GM21619 (cell line): ENCODE results near the gene DOK6.
"Not testable (repeated sequence)": the region's sequence is repeated elsewhere in the genome, so short reads cannot be mapped to it uniquely, and the experiment has no call there.

Source experiments
- ATAC-seq: cut with Tn5 transposase; IDR thresholded peaks from one replicate; pipeline ENCODE4 v1.9.1; 2021; ENCODE audit not compliant: unreplicated experiment

Gene DOK6

DNA sequence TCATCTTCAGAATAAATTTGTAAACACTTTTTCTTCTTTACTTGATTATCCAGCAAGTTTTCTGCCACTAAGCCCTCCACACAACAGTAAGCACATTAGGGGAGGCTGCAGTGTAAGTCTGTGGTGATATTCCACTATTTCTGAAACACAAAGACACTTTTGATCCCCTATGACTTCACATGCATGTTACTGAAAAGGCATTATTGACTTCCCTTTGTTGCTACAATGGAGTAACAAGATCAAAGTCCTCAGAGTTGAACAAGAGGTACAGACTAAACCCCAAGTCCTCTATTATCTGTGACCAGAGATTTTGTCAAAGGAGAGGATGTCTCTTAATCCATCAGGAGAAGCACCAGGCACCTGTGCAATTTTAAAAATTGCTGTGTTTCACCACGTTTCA is 389.1 kb downstream of the DOK6 start:
- no peak for ATAC-seq

DNA sequence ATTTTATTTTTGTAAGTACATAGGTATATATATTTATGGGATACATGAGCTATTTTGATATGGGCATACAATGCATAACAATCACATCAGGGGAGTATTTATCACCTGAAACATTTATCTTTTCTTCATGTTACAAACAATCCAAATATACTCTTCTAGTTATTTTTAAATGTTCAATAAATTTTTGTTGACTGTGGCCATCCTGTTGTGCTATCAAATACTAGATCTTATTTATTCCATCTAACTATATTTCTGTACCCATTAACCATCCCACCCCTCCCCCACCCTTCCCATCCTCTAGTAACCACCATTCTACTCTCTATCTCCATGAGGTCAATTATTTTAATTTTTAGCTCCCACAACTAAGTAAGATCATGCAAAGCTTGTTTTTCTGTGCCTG is 390.0 kb downstream of the DOK6 start:
- ATAC-seq: no peak

DNA sequence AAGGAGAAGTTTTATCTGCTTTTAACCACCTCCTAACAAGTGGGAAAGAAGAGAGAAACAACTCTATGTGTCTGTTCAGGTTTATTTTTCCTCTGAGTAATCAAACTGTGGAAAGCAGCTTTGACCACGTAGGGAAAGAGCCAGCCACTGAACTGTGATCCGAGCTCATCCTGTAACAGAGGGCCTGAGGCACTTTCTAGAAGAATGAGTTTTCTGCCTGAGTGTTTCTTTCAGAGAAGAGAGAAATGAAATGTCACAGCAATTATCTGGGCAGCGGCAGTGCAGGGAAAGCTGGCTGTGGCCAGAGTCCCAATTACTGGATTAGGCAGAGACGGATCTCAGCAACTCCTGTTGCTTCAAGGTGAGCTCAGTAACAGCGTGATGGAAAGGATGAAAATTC is 395.1 kb downstream of the DOK6 start:
- ATAC-seq: no peak

DNA sequence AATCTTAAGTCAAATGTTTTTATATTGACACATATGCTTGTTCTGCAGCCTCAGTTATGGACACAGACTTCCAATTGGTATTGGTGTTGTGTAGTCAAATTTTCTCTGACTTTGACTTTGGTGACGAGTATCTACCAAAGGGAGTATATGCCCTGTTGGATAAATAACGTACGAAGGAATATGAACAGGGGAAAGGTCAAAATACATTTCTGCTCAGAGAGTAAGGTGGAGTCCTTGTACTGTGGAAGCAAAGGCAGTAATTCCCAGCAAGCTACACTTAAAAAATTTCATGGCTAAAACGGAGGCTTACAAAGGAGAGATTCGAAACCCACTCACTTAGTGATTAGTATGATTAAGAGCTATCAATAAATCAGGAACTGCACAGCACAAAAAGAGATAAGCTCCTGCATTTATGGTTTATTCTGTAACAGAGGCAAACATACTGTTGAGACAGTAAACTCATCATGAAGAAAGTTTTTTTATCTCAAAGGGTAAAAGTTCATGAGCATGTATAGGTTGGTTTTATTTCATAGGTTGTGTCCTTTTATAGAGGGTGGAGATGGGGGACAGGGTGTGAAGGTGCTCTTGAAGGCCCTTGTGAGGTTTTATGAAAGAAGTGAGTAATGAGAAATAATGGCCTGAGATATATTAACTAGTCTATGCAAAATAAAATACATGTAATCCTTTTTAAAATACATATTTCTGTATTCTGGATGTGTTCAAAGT is 404.3 kb downstream of the DOK6 start:
- ATAC-seq: no peak

DNA sequence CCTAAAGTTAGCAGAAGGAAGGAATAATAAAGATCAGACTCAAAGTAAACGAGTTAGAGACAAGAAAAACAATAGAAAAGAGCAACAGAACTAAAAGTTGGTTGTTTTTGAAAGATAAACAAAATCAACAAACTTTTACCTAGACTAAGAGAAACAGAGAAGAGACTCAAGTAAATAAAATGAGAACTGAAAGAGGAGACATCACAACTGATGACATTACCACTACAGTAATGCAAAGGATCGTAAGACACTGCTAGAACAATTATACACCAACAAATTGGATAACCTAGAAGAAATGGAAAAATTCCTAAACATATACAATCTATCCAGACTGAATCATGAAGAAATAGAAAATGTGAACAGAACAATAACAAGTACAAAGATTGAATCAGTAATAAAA is 407.7 kb downstream of the DOK6 start:
- no peak for ATAC-seq

DNA sequence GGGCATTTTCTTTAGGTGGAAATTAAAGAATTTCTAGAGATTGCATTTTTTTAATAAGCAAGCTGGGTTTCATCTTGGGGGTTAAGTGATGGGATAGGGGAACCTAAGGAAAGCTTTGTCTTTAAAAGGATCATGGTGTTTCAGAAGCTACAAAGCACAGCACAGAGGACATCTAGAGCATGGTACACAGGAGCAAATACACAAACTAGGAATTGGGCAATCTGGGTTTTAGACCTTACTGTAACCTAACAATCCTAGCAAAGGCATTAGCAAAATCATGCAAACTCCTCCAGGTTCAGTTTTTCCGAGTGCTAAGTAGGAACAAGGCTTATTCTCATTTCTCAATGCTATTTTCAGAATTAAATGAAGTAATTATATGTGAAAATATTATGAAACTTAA is 412.9 kb downstream of the DOK6 start:
- ATAC-seq: no peak

DNA sequence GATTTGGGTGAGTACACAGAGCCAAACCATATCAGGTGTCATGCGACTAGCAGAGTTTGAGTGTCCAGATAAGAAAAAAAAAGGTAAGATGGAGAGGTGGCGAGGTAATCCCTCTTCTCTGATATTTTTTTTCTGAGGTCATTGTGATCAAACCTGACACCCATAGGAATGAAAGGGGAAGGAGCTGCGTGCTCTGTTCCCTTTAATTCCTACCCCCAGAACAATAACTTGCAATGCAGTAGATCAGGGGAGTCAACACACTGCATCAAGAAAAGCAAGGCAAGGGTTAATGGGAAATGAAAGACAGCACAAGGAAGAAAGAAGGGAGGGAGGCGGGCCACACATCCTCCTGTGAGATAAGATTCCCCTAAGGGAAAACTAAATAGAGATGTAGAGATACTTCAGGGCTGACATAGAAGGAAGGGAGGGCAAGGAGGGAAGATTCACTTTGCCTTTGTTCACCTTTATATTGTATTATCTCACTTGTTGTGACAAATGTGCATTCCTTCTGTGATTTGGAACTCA is 414.2 kb downstream of the DOK6 start:
- no peak for ATAC-seq

DNA sequence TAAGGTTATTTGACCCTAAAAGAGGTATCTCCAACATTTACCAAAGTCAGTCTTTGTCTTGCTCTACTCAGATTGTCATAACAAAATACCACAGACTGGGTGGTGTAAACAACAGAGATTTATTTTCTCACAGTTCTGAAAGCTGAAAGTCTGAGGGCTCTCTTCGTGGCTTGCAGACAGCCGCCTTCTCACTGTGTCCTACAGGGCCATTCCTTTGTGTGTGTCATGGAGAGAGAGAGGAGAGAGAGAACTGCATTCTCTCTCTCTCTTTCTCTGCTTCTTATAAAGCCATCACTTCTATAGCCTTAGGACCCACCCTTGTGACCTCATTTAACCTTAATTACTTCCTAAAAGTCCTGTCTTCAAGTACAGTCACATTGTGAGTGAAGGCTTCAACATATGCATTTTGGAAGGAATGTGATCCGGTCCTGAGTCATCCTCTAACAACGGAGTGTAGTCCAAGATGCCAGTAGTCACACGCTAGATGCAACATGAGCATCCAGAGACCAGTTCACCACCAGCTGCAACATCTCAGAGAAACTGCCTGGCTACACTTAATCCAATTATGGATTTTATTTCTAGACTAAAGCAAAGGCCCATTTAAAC is 416.8 kb downstream of the DOK6 start:
- ATAC-seq: no peak

DNA sequence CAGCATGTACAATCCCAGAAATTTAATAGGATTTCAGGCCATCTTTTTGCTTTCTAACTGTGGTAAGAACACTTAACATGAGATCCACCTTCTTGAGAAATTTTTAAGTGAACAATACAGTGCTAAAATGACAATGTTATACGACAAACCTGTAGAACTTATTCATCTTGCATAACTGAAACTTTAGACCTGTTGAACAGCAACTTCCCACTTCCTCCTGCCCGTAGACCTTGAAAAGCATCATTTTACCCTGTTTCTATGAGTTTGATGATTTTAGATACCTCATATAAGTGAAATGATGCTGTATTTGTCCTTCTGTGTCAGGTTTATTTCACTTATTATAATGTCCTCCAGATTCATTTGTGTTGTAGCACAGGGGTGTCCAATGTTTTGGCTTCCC is 418.8 kb downstream of the DOK6 start:
- no peak for ATAC-seq

DNA sequence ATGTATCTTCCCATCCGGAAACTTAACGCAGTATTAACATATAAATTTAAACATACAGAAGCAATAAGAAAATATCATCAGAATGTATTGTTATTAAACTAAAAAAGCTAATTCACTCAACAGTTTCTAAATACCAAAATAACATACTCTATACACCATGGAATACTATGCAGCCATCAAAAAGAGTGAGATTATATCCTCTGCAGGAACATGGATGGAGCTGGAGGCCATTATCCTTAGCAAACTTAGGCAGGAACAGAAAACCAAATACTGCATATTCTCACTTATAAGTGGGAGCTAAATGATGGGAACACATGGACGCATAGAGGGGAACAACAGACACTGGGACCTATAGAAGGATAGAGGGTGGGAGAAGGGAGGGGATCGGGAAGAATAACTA is 419.9 kb downstream of the DOK6 start:
- ATAC-seq: no peak

DNA sequence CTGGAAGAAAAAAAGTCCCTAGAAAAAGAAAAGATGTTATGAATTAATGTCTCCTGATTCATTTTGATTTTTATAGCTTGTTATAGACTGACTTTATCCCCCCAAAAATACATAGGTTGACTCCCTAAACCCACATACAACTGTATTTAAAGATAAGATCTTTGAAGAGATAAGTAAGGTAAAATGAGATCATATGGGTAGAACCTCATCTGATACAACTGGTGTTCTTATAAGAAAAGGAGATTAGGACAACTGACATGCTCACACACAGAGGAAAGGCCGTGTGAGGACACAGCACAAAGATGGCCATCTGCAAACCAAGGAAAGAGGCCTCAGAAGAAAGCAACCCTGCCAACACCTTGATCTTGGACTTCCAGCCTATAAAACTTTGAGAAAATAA is 429.5 kb downstream of the DOK6 start:
- no peak for ATAC-seq

DNA sequence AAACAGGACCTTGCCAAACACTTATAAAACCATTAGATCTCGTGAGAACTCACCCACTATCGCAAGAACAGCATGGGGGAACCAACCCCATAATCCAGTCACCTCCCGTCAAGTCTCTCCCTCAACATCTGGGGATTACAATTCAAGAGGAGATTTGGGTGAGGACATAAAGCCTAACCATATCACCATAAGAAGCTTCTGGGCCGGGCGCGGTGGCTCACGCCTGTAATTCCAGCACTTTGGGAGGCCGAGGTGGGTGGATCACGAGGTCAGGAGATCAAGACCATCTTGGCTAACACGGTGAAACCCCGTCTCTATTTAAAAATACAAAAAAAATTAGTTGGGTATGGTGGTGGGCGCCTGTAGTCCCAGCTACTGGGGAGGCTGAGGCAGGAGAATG is 434.3 kb downstream of the DOK6 start:
- ATAC-seq: not testable (repeated sequence)

DNA sequence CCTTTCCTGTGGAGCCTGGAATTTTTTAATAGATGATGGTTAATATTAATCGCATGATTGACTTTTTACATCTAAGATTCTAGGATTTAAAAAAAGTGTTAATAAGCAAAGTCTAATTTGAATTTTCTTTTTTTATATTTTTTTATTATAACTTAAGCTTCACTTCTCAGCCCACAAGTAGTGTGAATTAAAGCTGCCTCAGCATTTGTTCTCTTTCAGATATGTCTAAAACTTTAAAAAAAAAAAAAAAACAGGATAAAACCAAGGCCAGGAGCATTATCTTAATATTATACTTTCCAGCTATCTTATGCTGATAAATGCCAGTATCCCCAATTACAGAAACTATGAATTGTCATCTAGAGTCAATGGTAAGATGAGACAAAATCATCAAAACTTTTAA is 437.3 kb downstream of the DOK6 start:
- ATAC-seq: no peak

DNA sequence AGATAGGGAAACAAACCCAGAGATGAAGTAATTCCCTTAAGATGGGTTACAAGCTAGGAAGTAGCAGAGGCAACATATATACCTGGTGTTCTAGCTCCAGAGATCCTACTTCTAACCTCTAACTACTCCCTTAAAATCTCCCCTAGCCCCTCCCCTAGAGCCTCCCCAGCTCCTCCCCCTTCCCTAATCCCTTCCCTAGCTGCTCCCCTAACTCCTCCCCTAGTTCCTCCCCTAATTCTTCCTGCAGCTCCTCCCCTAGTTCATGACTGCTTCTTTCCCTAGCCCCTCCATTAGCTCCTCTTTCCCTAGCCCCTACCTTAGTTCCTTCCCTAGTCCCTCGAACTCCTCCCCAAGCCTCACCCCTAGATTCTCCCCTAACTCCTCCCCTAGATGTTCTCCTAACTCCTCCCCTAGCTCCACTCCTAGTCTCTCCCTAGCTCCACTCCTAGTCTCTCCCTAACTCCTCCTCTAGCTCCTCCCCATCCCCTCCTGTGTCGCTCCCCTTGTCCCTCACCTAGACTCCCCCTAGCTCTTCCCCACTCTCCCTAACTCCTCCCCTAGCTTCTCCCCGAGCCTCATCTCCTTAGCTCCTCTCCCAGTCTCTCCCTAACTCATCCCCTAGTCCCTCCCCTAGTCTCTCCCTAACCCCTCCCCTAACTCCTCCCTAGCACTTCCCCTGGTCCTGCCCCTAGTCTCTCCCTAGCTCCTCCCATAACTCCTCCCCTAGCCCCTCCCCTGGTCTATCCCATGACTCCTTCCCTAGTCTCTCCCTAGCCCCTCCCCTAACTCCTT is 438.1 kb downstream of the DOK6 start:
- ATAC-seq: no peak

DNA sequence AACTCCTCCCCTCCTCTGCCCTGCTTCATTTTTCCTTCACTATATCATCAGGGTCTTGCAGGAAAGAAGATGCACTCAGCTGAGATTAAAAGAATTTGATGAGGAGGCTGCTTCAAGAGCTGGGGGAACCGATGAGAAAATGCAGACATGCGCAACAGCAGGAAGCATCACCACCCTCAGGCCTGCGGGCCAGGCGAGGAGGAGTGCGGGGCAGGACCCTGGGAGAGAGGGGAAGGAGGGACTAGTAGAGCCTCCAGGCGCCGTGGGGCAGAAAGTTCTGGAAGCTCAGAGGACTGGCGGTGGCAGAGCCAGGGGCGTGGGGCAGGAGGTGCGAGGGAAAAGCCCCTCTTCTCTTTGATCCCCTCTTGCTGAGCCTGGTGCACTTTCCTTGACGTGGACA is 438.8 kb downstream of the DOK6 start:
- no peak for ATAC-seq

DNA sequence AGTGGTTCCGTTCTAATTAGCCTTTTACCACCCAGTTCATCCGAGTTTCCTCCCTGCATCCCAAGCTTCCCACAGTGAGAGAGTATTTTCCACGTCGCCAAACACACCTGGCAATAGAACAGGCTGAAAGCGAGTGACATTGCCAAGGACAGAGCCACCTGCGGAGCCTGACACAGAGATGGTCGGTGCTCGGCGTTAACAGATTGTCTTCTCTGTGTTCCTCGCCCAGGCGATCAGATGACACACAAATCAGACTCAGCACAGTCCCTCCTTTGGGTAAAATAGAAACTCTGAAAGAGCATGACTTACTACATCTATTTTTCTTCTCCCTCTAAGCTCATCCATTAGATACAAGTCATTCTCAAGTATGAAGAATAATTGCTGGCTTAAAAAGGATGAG is 439.3 kb downstream of the DOK6 start:
- no peak for ATAC-seq

DNA sequence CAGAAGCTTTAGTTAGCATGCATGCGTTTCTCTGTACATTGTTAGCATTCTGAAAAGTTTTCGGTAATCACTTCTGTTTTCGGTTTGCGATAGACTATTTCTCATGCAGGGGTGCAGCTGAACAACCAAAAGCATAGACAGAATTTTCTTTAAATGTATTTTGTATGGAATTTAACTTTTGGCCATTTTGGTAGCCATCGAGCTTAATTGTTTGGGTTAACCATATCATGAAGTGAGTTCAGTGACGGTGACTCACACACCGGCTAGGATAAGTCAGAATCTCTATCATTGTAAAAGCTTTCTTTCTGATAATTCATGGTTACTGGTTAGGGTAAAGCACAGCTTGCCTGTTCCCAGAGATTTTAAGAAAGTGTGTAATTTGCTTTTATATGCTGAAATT is 439.8 kb downstream of the DOK6 start:
- no peak for ATAC-seq

DNA sequence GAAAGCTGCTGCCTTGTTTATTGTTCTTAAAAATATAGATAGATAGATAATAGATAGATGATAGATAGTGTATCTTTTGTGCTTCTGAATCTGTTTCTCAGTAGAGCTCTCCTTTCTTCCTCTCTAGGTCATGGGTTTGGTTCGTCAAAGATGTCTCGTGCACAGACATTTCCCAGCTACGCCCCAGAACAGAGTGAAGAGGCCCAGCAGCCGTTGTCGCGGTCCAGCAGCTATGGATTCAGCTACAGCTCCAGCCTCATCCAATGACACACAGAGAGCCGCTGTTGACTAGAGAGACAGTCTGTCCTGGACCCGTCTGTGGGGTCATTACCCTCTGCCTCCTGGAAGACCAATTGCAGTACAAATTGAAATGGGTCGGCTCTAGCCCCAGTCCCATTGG is 440.4 kb downstream of the DOK6 start:
- no peak for ATAC-seq

DNA sequence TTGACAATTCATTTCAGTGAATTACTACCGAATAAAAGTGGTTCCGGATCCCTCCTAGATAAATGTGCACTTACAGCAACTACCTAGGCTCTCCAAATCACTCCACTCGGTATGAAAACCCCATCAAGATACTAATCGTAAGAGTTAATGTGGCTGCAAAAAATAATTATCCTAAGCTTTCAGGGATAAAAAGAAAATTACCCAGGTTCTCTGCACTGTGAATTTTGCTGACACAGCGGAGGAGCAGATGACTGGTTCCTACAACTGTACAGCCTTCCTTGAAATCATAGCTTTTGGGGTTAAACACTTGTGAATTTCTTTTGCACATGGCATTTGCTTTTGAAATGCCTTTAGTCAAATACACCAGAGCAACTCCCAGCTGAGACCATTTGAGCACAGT is 442.3 kb downstream of the DOK6 start:
- no peak for ATAC-seq

DNA sequence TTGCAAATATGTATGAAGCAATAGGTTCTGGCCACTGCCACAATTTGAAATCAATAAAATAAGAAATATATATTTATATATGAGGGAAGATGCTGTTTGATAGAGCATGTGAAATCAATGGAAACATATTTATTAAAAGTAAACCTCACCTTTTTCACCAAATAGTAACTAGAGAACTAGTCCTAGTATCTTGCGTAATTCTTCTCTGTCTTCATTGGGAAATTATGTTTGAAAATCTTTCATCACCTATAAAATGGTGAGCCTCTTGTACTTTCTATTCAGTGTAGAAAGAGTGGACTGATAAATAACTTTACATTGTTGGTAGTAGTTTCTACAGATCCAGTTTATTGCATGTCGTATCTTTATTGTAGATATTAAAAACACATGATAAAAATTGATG is 444.0 kb downstream of the DOK6 start:
- ATAC-seq: no peak

DNA sequence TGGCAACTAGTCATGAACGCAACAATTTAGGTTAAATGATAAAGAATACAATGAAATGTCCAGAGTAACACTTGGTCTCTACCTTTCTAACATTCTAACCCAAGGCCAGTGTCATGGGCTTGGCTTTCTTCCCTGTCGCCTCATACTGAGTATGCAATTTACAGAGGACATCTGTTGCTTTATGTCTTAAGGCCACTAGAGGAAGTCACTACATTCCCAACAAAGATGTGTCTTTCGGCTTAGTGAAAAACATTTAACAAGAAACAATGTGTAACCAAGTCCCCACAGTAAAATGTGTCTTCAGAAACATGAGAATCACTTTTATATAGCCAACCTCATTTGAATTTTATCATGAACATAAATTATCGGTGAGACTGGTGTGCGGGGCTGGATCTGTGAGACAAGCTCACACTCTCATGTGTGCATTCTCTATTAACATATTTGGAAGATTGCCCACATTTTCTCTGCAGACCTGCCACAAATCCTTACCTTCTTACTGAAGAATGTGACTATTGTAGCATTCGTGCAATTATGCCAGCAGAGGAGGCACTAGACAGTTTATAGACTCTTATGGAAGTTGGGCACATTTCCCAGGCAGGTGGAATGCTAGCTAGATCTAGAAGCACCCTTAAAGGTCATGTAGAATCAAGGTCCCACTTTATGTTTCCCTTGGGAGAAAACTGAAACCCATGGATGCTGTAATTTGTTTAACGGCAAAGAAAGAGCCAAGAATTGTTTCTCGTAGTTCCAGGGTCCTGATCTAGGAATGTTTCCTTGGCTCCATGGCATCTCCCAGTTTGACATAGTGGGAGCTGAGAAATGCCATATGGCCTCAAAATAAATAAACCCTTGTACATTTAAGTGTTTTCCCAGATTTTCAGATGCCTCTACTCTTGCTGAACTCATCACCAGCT is 445.2 kb downstream of the DOK6 start:
- no peak for ATAC-seq
